GM12878 (cell line): ENCODE measurements around the gene EIF2D.
A peak's percentile ranks its signal among the peaks of the same experiment; 100 is the strongest.

Source experiments
- CREM ChIP-seq: IDR thresholded peaks from 2 replicates; pipeline ENCODE4 v1.6.1; 2014; ENCODE audit warnings: antibody characterized with exemption, low read depth
- E2F4 ChIP-seq: IDR thresholded peaks from 2 replicates; pipeline ENCODE4 v1.6.1; 2012; ENCODE audit warnings: low read depth, low read length, improper control_type of control experiment
- ETV6 ChIP-seq, 2 experiments: fragments of 450-650 bp in 1 of 2; IDR thresholded peaks in 1 of 2; conservative IDR thresholded peaks in 1 of 2; 2 replicates each; pipeline ENCODE4 v1.6.1; 2014; ENCODE audit warnings: antibody characterized with exemption in 1 of 2, borderline replicate concordance in 1 of 2, low read depth in 1 of 2, mild to moderate bottlenecking in 1 of 2, moderate library complexity in 1 of 2
- NBN ChIP-seq: fragments of 450-650 bp; IDR thresholded peaks from 2 replicates; pipeline ENCODE4 v1.6.1; 2016
- RAD21 ChIP-seq: IDR thresholded peaks from 2 replicates; pipeline ENCODE4 v1.6.1; 2011; ENCODE audit warnings: mild to moderate bottlenecking, low read depth, low read length, moderate library complexity; ENCODE audit not compliant: insufficient read depth
- STAT3 ChIP-seq: IDR thresholded peaks from 2 replicates; pipeline ENCODE4 v1.6.1; 2011; ENCODE audit warnings: low read depth, low read length, improper control_type of control experiment
- TAF1 ChIP-seq: IDR thresholded peaks from 2 replicates; pipeline ENCODE4 v1.6.1; 2011; ENCODE audit warnings: mild to moderate bottlenecking, low read depth, low read length, borderline replicate concordance
- TARDBP ChIP-seq: IDR thresholded peaks from 2 replicates; pipeline ENCODE4 v1.6.1; 2016; ENCODE audit warnings: borderline replicate concordance

GRCh38 chr1:206634365-206635079 lies 22.3 kb upstream of the EIF2D start:
- no peak for TF ChIP-seq TARDBP
- no peak for TF ChIP-seq TAF1
- TF ChIP-seq NBN, result no peak
- TF ChIP-seq CREM, result no peak
- TF ChIP-seq E2F4, result no peak
- no peak for TF ChIP-seq STAT3
- TF ChIP-seq ETV6 (conservative IDR thresholded peaks at IDR 0.05 in 1 of 2, IDR thresholded peaks at IDR 0.05 in 1 of 2; ENCODE audit: borderline replicate concordance in 1 of 2, low read depth in 1 of 2), result no peak
- TF ChIP-seq RAD21, result peak; percentile 71
